Cardiac septum (tissue), 1 donor: ENCODE measurements around the gene POLR3G. TPM values are rescaled to one million over a fixed set of nuclear protein-coding genes. Genes with fewer than 3 reads are reported as not detected.

Experiments
- DNase-seq: peaks from one replicate; pipeline ENCODE4 v3.0.0-alpha.2; 2020; ENCODE audit warnings: low spot score
- intact Hi-C: fragments of 100-400 bp; cut with DNase I; formaldehyde crosslinking; loops from one replicate; pipeline ENCODE4 v1.14.0; 2022
- total RNA-seq: library from RNA; stranded (reverse); fragmentation: NEBNext Ultra II Directional; extraction: Animal tissue kit (Norgen Biotek cat#: 25700); gene quantifications from one replicate; pipeline ENCODE4 v1.2.1, GENCODE V29; 2021
- donor health status: DM: no; HTN: no; CAD: no.

The POLR3G gene
- total RNA-seq, 1 donor from 2014 or later = 0.97 TPM

DNA sequence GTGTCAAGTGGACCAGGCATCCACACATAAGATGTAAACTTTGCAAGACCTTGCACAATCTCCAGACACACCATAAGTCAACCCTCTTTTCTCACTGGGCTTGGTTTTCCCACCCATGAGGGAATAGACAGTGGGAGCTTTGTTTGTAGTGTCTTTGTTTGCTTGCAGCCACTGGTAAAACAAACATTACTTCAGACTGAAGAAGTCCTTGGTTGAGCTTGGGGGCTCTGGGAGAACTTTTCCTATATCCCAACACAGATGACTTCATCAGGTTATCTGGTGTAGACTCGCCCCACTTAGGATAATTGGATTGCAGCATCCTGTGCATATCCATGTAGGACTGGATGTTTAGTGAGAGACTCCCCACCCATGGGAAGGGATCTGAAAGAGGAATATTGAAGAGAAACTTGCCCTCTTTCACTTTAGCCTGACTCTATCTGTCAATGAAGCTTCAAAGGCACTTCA, 72.4 kb downstream of the POLR3G start:
- intact Hi-C loops = no loop called here

DNA sequence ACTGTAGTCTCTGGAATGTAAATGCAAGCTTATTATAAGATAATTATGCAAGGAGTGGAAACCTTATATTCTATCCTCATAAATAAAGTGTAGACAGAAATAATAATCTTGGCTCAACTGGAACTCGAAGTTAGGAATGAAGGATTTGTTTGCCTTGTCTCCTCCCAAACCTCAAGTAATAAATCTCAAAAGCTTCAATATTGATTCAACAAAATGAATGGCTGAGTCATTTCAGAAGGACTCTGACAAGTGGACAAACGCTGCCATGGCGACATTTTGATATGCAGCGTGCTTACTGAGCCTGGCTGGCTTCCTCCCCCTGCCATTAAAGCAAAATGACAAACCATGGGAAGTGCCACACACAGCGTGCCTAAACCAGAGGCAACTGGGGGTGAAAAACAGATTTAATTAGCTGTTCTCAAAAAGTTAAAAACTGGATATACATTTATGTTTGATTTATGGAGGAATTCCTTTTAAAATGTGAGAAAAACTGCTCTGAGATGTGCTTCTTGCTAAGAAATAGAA, 73.5 kb downstream of the POLR3G start:
- DNase-seq = no peak

More for the DNA sequence above, 72.4 kb downstream of the POLR3G start:
- no peak for DNase-seq

GRCh38 chr5:90549223-90549622, 74.6 kb downstream of the POLR3G start:
- DNase-seq = no peak
- intact Hi-C loops = no loop called here

More for the DNA sequence above, 73.5 kb downstream of the POLR3G start:
- intact Hi-C loops = no loop called here

- intact Hi-C loops = no loop called here
- DNase-seq = no peak
Observed at GRCh38 chr5:90549729-90550275, 75.1 kb downstream of the POLR3G start.

DNA sequence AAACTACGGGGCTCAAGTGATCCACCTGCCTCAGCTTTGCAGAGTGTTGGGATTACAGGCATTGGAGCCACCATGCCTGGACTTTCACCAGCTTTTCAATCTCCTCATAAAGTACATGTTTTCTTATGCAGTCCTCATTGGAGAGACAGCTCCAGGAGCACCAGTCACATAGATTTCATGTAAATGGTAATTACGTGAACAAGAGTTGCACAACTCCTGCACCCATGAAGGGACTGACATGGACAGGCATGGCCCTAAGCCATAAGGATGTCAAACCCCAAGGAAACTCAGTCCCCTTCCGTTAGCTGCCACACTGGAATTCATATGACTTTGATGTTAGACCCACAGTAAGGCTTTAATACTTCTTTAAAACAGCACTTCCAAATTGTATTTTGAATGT, 76.3 kb downstream of the POLR3G start:
- intact Hi-C loops = no loop called here
- DNase-seq = no peak

GRCh38 chr5:90551376-90551775, 76.7 kb downstream of the POLR3G start:
- intact Hi-C loops = no loop called here
- DNase-seq = no peak

- intact Hi-C loops = no loop called here
- DNase-seq = no peak
Observed at GRCh38 chr5:90553711-90554110, 79.0 kb downstream of the POLR3G start.

DNA sequence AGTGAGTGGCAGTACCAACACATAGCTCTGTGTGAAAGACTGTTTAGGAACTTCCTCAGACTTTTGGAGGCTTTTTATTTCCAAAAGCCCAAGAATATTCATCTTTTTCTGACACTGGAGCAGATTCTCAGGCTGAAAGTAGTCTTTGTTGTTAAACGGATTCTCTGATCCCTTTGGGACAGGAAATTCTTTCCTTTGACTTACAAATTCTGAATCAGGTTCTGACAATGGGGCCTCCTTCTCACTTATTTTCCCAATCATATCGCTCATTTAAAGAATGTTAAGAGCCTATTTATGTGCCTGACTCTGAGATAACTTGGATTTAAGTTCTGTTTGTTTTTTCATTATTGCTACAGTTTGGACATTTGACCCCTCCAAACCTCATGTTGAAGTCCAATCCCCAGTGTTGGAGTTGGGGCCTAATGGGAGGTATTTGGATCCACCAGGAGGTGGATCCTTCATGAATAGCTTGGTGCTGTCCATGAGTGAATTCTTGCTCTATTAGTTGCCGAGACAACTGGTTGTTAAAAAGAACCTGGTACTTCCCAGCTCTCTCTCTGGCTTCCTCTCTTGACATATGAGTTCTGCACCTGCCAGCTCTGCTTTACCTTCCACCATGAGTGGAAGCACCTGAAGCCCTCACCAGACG, 79.8 kb downstream of the POLR3G start:
- intact Hi-C loops = no loop called here
- DNase-seq = no peak

DNA sequence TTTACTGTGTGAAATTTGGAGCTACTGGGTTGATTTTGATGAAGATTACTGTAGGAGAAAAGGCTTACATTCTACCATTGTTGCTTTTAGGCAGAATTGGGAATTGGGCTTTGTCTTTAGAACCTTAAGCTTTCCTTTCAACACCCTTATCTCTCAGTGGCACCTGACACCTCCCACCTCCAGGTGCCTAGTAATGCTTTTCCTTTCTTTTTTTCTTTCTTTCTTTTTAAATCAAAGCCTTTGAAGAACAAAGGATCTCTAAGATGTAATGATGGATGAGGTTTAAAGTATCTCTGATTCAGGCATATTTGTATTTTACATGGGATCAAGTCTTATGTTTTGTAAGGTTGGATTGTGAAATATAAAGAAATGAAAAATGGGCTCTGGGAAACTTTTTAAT, 81.0 kb downstream of the POLR3G start:
- intact Hi-C loops = no loop called here
- DNase-seq = no peak

DNA sequence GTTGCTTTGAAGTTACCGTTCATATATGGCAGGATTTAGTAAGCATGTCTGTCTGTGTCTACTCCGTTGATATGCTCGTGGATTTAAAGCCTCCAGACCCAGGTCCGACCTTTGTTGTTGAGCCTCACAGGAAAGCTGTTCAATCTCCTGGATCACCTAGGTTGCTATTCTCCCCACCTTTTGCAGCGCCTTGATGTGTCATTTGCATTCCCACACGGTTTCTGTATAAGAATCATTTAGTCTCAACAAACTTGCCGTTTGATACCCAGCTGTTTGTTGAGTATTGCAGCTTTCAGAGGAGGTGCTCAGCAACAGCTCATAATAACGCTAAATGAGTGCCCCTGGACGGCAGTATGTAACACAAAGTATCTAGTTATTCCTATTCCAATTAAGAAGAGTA, 82.7 kb downstream of the POLR3G start:
- intact Hi-C loops = no loop called here

DNA sequence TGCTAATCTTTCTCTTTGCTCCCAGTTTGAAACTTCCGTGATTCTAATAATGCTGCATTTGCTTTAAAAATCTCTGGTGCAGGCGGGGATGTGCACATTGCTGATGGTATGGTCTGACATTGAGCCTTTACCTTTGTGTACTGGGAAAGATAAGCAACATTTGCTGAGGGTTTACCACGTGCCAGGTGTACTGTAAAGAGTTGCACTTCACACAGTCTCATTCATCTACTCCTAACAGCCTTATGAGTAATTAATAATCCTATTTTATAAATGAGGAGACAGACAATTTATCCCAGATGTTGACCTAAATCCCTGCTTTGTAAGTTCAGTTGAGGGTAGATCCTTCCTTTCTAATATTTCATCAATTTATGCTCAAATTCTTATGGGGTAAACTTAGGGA, 83.2 kb downstream of the POLR3G start:
- intact Hi-C loops = no loop called here

More for the DNA sequence above, 82.7 kb downstream of the POLR3G start:
- DNase-seq = no peak

GRCh38 chr5:90558344-90559192, 83.9 kb downstream of the POLR3G start, which contains the start of gene ADGRV1:
ADGRV1 (plus strand) TSS chr5:90558797; CDS start chr5:90558896, 99 bp downstream.
- intact Hi-C loops = no loop called here
- DNase-seq = no peak

More for the DNA sequence above, 83.2 kb downstream of the POLR3G start:
- no peak for DNase-seq

DNA sequence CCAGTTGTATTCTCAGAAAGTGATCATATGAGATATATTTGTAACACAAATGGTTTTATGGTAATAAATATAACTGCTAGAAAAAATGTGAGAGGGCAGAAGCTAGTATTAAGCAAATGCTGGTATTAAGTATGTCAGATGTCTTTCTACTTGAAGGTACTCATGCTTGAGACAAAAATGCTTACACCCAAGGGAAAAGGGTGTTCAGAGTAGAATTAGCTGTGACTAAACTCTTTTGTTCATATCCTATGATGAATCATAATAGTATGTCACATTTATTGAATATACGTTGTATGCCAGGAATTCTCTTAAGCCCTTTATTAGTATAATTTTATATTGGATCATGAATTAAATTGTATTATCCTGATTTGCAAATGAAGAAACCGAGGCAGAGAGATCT, 86.1 kb downstream of the POLR3G start:
- intact Hi-C loops = no loop called here
- no peak for DNase-seq

- DNase-seq = no peak
- intact Hi-C loops = no loop called here
Observed at GRCh38 chr5:90561766-90562165, 87.1 kb downstream of the POLR3G start.

DNA sequence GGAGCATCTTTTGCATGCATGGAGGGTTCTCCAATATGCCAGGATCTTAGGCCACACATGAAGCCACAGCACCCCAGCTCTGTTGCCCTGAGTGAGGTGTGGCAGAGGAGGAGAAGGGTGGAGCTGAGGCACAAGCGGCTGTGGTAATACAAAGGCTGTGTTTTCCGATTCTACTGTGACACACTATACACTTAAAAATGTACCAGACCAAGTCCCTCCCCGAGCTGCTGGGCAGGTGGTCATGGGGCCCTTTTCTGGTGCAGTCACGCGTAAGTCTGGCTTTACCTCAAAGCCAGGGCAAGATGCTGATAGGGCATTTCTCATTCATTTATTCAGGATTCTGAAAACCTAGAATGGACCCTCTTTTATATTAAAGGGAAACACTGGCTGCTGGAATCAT, 87.7 kb downstream of the POLR3G start:
- intact Hi-C loops = no loop called here
- no peak for DNase-seq

DNA sequence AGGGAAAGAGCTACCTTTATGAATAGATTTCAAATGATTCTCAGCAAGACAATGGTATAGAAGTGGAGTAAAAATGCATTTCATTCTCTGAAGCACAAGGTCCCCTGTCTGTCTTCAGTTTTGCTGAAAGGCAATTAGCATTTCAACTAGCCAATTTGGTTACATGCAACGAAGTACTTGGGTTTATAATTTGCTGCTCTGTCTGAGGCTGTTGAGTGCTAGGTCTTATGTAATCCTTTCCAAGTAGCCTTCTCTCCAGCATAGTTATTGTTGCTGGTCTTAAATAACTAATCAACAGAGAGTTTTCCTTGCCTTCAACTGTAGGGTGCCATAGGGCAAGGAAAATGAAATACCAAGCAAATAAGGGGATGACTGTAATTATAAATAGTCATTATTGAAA, 88.4 kb downstream of the POLR3G start:
- intact Hi-C loops = no loop called here
- DNase-seq = no peak
